GM18858 (cell line): ENCODE data around the gene CDK19.
A peak's percentile ranks its signal among the peaks of the same experiment; 100 is the strongest.
"Not testable (repeated sequence)": the region's sequence is repeated elsewhere in the genome, so short reads cannot be mapped to it uniquely, and the experiment has no call there.

Source experiments
- ATAC-seq: cut with Tn5 transposase; IDR thresholded peaks from one replicate; pipeline ENCODE4 v1.9.1; 2021; ENCODE audit not compliant: unreplicated experiment

Gene CDK19

GRCh38 chr6:110628330-110628729 lies 186.9 kb downstream of the CDK19 start:
- ATAC-seq: no peak

- no peak for ATAC-seq
Measured at GRCh38 chr6:110626442-110626841, 188.8 kb downstream of the CDK19 start.

- no peak for ATAC-seq
Measured at GRCh38 chr6:110625883-110626282, 189.4 kb downstream of the CDK19 start.

- ATAC-seq: no peak
Measured at GRCh38 chr6:110622912-110623578, 192.2 kb downstream of the CDK19 start.

GRCh38 chr6:110621061-110621460 lies 194.2 kb downstream of the CDK19 start:
- ATAC-seq: no peak

GRCh38 chr6:110620065-110620464 lies 195.2 kb downstream of the CDK19 start:
- ATAC-seq: no peak

GRCh38 chr6:110619275-110619908 lies 195.9 kb downstream of the CDK19 start:
- ATAC-seq: no peak

- ATAC-seq: no peak
Measured at GRCh38 chr6:110618591-110619267, 196.5 kb downstream of the CDK19 start.

GRCh38 chr6:110617057-110617456 lies 198.2 kb downstream of the CDK19 start:
- peak; percentile 71 for ATAC-seq

GRCh38 chr6:110615722-110616121 lies 199.5 kb downstream of the CDK19 start:
- ATAC-seq: no peak

- no peak for ATAC-seq
Measured at GRCh38 chr6:110614586-110614985, 200.7 kb downstream of the CDK19 start.

GRCh38 chr6:110614106-110614505 lies 201.2 kb downstream of the CDK19 start:
- ATAC-seq: no peak

GRCh38 chr6:110613356-110613755 lies 201.9 kb downstream of the CDK19 start:
- ATAC-seq: no peak

GRCh38 chr6:110612298-110612697 lies 203.0 kb downstream of the CDK19 start:
- ATAC-seq: no peak

GRCh38 chr6:110609101-110609500 lies 206.2 kb downstream of the CDK19 start:
- ATAC-seq: no peak

GRCh38 chr6:110608151-110608550 lies 207.1 kb downstream of the CDK19 start:
- no peak for ATAC-seq

- ATAC-seq: no peak
Measured at GRCh38 chr6:110606151-110606550, 209.1 kb downstream of the CDK19 start.

GRCh38 chr6:110600640-110601039 lies 214.6 kb downstream of the CDK19 start:
- ATAC-seq: not testable (repeated sequence)

GRCh38 chr6:110597761-110598160 lies 217.5 kb downstream of the CDK19 start:
- no peak for ATAC-seq

GRCh38 chr6:110596354-110596753 lies 218.9 kb downstream of the CDK19 start:
- no peak for ATAC-seq

GRCh38 chr6:110595112-110595511 lies 220.2 kb downstream of the CDK19 start:
- no peak for ATAC-seq

GRCh38 chr6:110593637-110594036 lies 221.6 kb downstream of the CDK19 start:
- ATAC-seq: no peak
